WI38 (cell line): ENCODE data around the gene BSN.

ENCODE experiments used
- H3K4me3 ChIP-seq: 2 replicates; pipeline ENCODE4 v1.5.1; 2011; ENCODE audit warnings: low read depth, mild to moderate bottlenecking, control low read depth, low read length
- CTCF ChIP-seq: IDR thresholded peaks from 2 replicates; pipeline ENCODE4 v1.5.1; 2012; ENCODE audit warnings: low read depth, mild to moderate bottlenecking, control low read depth, low read length

BSN gene

GRCh38 chr3:49654176-49654825 lies 100.0 kb downstream of the BSN start:
- no peak overlapping the region for H3K4me3 ChIP-seq
- no peak for TF ChIP-seq CTCF

- H3K4me3 ChIP-seq, result no peak overlapping the region
- no peak for TF ChIP-seq CTCF
Observed at GRCh38 chr3:49654955-49655556, 100.8 kb downstream of the BSN start.

GRCh38 chr3:49655731-49656285 lies 101.5 kb downstream of the BSN start:
- no peak overlapping the region for H3K4me3 ChIP-seq
- no peak for TF ChIP-seq CTCF

- TF ChIP-seq CTCF, result no peak
- H3K4me3 ChIP-seq, result no peak overlapping the region
Observed at GRCh38 chr3:49656541-49657112, 102.3 kb downstream of the BSN start.

- TF ChIP-seq CTCF, result no peak
- H3K4me3 ChIP-seq, result no peak overlapping the region
Observed at GRCh38 chr3:49657208-49657915, 103.1 kb downstream of the BSN start.

- TF ChIP-seq CTCF, result no peak
- no peak overlapping the region for H3K4me3 ChIP-seq
Observed at GRCh38 chr3:49658711-49659110, 104.4 kb downstream of the BSN start.
